ENCODE results near the gene PLA2G15. TPM values are rescaled to one million over a fixed set of nuclear protein-coding genes. Genes with fewer than 3 reads are reported as not detected.

Gene PLA2G15
- total RNA-seq, 1 donor from 2014 or later: 18.2 TPM

- H3K27ac ChIP-seq: no peak overlapping the region
- intact Hi-C loops (cut with DNase I): no loop called here
- H3K4me3 ChIP-seq: no peak overlapping the region
- peaks cover 0 to 26% of the 10 kb centered on the region in 2 donors for H3K36me3 ChIP-seq
- H3K4me1 ChIP-seq: peaks cover 24% of the 10 kb centered on the region
- no peaks in the 10 kb centered on the region for H3K9me3 ChIP-seq
- DNase-seq (ENCODE audit: extremely low spot score in 2 of 2): no peak
- H3K27me3 ChIP-seq: no peaks in the 10 kb centered on the region
- TF ChIP-seq POLR2A (IDR thresholded peaks at IDR 0.05) (no peak), POLR2AphosphoS5 (IDR thresholded peaks at IDR 0.05; ENCODE audit: insufficient read depth in 1 of 2, low read depth in 1 of 2) (no peak)
- TF ChIP-seq, protein P1, sequence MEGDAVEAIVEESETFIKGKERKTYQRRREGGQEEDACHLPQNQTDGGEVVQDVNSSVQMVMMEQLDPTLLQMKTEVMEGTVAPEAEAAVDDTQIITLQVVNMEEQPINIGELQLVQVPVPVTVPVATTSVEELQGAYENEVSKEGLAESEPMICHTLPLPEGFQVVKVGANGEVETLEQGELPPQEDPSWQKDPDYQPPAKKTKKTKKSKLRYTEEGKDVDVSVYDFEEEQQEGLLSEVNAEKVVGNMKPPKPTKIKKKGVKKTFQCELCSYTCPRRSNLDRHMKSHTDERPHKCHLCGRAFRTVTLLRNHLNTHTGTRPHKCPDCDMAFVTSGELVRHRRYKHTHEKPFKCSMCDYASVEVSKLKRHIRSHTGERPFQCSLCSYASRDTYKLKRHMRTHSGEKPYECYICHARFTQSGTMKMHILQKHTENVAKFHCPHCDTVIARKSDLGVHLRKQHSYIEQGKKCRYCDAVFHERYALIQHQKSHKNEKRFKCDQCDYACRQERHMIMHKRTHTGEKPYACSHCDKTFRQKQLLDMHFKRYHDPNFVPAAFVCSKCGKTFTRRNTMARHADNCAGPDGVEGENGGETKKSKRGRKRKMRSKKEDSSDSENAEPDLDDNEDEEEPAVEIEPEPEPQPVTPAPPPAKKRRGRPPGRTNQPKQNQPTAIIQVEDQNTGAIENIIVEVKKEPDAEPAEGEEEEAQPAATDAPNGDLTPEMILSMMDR (IDR thresholded peaks at IDR 0.05): no peak
Measured at GRCh38 chr16:68231384-68232136, 13.6 kb upstream of the PLA2G15 start.

DNA sequence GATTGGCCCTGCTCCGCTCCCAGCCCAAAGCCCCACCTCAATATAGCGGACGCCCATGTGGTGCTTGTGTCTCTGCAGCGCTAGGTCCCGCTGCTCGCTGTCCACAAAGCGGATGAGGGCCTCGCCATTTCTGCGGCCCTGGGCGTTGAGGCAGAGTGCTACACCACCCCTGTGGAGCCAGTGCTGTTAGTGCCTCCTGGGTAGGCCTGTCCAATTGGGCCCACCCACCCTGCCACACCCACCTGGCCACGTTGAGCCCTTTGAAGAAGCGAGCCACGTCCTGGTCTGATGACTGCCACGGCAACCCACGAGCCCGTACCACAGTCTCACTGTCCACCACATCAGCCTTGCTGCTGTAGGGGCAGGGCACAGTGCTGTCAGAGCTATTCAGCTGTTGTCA lies 12.8 kb upstream of the PLA2G15 start:
- H3K27ac ChIP-seq: no peak overlapping the region
- TF ChIP-seq, protein P1 (IDR thresholded peaks at IDR 0.05): no peak
- TF ChIP-seq POLR2AphosphoS5 (IDR thresholded peaks at IDR 0.05; ENCODE audit: insufficient read depth in 1 of 2, low read depth in 1 of 2): peak in 1 of 2 donors; percentile 10
- no peaks in the 10 kb centered on the region for H3K9me3 ChIP-seq
- H3K4me1 ChIP-seq: peaks cover 31% of the 10 kb centered on the region
- no peak for DNase-seq (ENCODE audit: extremely low spot score in 2 of 2)
- no peak overlapping the region for H3K4me3 ChIP-seq
- no peaks in the 10 kb centered on the region for H3K27me3 ChIP-seq
- peaks cover 0 to 21% of the 10 kb centered on the region in 2 donors for H3K36me3 ChIP-seq
- intact Hi-C loops (cut with DNase I): no loop called here

DNA sequence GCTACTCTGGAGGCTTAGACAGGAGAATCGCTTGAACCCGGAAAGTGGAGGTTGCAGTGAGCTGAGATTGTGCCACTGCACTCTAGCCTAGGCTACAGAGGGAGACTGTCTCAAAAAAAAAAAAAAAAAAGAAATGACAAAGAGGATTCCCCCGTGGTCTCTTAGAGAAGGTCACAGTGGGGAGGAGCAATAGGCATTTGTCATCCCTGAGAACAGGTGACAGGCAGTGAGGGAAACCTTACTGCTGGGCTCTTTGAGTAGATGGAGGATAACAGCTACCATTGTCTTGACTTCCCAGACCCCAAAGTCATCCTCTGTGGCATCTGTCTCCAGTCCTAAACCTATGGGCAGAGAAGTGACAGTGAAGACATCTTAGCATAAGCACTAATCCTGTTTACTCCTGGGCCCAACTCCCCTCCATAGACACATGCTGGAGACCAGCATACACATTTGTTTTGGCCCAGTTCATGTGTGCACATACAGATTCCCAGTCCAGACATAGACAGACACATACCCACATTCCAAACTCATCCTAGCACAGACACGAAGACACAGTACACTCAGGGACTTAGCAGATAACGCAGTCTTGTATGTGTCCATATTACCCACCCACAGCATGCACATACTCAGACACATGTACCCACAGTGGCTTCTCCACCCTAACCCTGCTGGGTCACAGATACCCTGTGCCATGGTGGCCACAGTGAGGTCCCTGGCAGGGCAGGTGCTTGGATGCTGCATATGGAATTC lies 11.9 kb upstream of the PLA2G15 start:
- H3K36me3 ChIP-seq: peaks cover 0 to 19% of the 10 kb centered on the region in 2 donors
- peaks cover 35% of the 10 kb centered on the region for H3K4me1 ChIP-seq
- no peak for DNase-seq (ENCODE audit: extremely low spot score in 2 of 2)
- H3K4me3 ChIP-seq: peak overlapping the region in 1 of 2 donors; percentile 25
- TF ChIP-seq, protein P1 (IDR thresholded peaks at IDR 0.05): no peak
- TF ChIP-seq POLR2AphosphoS5 (IDR thresholded peaks at IDR 0.05; ENCODE audit: insufficient read depth in 1 of 2, low read depth in 1 of 2) (no peak), POLR2A (IDR thresholded peaks at IDR 0.05) (no peak)
- no peaks in the 10 kb centered on the region for H3K27me3 ChIP-seq
- no peak overlapping the region for H3K27ac ChIP-seq
- intact Hi-C loops (cut with DNase I): no loop called here
- H3K9me3 ChIP-seq: no peaks in the 10 kb centered on the region

GRCh38 chr16:68233835-68234187 lies 11.4 kb upstream of the PLA2G15 start:
- peaks cover 0 to 19% of the 10 kb centered on the region in 2 donors for H3K36me3 ChIP-seq
- peak overlapping the region in 1 of 2 donors; percentile 25 for H3K4me3 ChIP-seq
- no peaks in the 10 kb centered on the region for H3K9me3 ChIP-seq
- intact Hi-C loops (cut with DNase I): no loop called here
- peaks cover 40% of the 10 kb centered on the region for H3K4me1 ChIP-seq
- H3K27ac ChIP-seq: no peak overlapping the region
- H3K27me3 ChIP-seq: no peaks in the 10 kb centered on the region
- TF ChIP-seq, protein P1 (IDR thresholded peaks at IDR 0.05): no peak
- TF ChIP-seq POLR2A (IDR thresholded peaks at IDR 0.05) (no peak), POLR2AphosphoS5 (IDR thresholded peaks at IDR 0.05; ENCODE audit: insufficient read depth in 1 of 2, low read depth in 1 of 2) (no peak)
- DNase-seq (ENCODE audit: extremely low spot score in 2 of 2): no peak

All from vagina (tissue), 2 donors.